NCI-H1092 (cell line): ENCODE data around the gene LPCAT1.
"Not testable (repeated sequence)": the region's sequence is repeated elsewhere in the genome, so short reads cannot be mapped to it uniquely, and the experiment has no call there.

Experiments
- DNase-seq: peaks from one replicate; lab custom pipeline; 2025; lab: John Stamatoyannopoulos, UW

LPCAT1 gene

DNA sequence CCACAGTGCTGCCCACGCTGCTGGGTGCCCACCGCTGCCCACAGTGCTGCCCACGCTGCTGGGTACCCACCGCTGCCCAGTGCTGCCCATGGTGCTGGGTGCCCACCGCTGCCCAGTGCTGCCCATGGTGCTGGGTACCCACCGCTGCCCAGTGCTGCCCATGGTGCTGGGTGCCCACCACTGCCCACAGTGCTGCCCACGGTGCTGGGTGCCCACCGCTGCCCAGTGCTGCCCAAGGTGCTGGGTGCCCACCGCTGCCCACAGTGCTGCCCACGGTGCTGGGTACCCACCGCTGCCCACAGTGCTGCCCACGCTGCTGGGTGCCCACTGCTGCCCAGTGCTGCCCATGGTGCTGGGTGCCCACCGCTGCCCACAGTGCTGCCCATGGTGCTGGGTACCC is 101.2 kb downstream of the LPCAT1 start:
- not testable (repeated sequence) for DNase-seq

DNA sequence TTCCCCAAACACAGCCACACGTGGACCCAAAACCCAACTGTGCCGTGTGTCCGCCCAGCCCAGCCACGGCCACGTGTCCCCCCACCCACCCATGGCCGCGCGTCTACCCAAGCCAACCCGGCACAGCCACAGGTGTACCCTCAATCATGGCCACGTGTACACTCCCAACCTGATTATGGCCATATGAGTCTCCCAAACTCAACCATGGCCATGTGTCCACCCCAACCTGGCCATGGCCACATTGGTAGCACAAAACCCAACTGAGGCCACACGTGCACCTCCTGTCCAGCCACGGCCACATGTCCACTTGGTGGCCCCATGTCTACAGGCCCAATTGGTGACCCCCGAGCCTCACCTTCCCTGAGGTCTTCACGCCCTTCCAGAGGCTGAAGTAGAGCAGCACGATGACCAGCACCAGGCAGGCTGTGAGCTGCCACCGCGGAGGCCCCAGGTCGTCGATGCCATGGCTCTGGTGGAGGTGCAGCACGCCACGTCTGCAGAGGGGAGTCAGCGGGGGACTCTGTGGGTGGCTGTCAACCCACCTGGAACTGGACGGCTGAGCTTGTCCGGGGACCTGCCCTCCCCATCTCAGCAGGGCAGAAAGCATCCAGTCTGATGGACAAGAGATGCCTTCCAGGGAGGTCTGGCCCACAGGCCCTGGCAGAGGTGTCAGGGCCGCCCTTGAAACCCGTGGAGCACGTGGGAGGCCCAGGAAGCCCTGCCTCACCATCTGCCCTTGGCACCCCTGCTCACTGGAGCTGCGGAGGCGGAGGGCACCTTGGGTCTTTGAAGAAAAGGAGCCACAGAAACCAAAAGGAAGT is 102.0 kb downstream of the LPCAT1 start:
- no peak for DNase-seq

DNA sequence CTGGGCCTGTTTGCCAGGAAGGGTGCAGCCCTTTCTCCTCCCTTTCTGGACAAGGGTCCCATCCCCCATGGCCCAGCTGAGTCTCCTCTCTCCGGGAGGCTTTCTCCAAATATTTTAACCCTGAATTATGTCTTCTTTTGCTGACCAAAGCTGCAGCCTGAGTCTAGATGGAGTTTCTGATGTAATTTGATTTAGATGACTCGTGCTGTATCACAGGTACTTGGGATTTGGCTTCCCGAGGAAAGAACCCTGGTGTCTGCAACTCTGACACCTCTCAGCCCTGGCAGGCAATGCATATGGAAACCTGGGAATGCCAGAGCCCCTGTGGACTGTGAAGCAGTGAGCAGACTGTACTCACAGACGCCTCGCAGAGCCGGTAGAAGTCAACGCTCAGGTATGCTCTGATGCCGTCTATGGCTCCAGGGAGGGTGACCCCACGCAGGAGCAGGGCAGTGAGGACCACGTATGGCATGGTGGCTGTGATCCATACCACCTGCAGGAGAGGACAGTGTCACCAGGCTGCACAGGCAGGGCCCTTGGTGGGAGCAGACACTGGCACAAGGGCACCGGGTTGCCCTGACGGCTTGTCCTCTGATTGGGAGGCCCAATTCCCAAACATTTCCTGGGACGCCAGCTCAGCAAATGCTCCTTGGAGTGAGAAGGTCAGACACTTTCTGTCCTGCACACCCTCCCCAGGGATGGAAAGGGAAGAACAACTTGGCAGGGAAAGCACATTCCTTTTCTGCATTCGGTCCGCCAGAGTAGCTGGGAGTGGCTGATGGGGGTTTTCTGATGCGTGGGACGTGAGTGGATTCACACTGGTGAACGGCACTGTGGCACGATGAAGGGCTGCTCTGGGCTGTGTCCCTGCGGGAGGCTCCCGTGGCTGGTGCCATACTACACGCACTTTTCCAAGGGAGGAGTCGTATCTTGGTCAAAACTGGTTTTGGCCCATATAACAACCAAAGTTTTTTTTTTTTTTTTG is 103.3 kb downstream of the LPCAT1 start:
- DNase-seq: no peak

DNA sequence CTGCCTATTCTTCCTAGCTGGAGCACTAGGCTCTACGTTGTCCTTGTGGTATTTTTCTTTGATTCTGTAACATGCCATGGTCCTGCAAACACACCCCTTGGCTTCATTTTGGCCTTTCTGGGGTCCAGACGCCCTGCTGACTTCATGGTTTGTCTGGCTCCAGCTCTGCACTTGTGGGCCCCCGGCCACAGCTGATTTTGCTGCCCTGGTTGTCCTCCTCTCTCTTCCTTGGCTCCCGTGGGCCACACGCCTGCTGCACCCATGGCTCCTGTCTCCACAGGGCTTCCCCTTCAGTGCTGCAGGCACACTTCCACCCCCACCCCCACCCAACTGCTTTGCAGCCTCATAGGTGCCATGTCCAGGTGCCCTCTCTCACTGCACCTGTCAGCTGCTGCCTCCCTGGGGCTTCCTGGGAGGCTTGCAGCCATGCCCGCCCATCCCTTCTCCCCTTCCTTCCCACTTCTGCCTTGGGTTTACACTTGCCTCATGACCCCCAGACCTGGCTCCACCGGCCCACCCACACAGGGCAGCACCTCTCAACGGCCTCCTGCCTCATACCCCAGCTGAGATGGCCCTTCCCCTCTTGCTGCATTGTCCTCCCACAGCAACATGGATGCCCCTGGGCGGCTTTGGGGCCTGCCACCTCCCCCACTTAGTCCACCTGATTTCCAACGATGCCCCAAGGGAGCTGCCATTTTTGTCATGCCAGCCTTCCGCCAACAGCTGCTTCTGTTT is 104.1 kb downstream of the LPCAT1 start:
- DNase-seq: no peak

DNA sequence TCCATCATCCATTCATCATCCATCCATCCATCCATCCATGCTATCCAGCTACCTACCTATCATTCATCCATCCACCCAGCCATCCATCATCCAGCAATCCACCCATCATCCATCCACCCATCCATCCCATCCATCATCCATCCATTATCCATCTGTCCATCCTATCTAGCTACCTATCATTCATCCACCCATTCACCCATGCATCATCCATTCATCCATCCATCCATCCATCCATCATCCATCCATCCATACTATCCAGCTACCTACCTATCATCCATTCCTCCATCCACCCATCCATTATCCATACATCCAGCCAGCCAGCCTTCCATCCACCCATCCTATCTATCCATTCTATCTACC is 104.9 kb downstream of the LPCAT1 start:
- no peak for DNase-seq

DNA sequence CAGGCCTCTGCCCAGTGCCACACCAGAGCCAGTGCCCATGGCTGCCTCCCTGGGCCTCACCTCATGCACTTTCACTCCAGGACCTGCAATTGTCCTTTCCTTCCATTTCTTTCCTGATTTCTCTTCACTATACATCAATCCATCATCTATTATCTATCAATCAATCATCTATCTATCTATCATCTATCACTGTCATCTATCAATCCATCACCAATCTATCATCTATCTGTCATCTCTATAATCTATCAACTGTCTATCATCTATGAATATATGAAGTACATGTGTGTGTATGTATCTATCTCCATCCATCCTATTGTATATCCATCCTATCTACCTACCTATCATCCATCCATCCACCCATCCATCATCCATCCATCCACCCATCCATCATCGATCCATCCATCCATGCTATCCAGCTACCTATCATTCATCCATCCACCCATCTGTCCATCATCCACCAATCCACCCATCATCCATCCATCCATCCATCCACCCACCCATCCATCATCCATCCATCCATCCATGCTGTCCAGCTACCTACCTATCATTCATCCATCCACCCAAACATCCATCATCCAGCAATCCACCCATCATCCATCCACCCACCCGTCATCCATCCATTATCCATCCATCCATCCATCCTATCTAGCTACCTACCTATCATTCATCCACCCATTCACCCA is 105.4 kb downstream of the LPCAT1 start:
- DNase-seq: no peak

DNA sequence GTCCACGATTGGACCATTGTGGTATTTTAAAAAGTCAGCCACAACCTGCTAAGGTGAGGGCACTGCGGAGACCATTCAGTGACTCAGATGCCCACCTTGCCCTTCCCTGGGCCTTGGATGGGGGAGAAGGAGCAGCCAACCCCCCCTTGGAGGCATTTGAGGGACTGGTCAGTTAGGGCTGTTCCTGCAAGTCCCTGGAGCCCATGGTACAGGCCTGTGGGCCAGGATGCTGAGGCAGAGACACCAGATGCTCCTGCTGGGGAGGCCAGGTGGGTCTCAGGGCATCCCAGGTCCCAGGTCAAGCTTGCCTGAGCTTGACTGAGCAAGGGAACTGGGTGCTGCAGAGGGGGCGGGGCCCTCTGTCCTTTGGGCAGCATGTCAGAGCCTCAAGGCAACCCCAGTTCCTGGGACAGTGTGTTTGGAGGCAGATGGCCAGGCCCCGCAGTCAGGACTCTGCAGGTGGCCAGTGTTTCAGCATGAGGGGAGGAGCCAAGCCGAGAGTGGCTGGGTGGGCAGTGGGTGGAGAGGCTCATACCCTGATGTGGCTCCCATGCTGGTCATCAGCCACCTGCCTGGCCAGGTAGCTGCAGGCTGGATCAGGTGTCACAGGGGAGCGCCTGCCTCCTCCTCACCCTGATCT is 106.1 kb downstream of the LPCAT1 start:
- DNase-seq: no peak

DNA sequence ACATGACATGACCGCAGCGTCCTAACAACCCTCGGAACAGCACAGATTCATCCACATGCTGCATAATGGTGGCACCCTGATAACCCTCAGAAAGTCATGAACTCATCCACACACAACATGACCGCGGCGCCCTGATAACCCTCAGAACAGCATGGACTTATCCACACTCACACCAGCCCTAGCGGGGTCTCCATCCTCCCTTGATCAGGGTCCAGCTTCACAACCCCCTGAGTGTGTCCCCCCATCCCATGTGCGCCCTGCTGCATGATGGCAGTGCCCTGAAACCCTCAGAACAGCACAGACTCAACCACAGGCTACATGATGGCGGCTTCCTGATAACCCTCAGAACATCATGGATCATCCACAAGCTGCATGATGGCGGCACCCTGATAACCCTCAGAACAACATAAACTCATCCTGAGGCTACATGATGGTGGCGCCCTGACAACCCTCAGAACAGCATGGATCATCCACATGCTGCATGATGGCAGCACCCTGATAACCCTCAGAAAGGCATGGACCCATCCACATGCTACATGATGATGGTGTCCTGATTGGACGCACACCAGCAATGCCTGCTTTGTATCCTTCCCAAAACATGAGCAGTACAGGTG is 106.8 kb downstream of the LPCAT1 start:
- no peak for DNase-seq

DNA sequence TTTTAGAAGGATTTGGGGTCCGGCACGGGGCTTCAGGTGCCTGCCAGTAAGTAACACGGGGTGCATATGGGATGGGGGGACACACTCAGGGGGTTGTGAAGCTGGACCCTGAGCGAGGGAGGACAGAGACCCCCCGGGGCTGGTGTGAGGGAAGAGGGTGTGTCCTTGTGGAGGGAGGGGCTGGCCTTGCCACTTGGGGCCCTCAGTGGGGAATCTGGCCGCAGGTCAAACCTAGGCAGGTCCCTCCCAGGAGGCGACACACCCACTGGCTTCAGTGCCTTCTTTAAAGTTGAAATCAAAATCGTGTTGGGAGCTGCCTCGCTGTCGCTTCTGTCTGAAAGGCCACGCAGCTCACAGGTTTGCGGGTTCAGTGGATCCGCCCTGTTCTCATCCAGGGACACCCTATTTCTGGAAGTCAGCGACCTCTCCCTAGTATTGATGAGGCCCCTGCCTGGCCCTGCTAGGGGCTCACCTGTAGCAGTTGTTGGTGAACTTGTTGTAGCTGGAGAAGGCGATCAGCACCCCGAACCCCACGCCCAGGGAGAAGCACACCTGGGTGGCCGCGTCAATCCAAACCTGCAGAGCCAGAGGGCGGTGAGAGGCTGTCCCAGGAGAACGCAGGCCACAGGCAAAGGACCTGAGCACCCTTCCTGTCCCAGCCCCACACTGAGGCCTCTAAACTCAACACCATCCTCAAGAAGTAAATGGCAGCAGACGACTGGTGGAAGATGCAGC is 108.0 kb downstream of the LPCAT1 start:
- DNase-seq: no peak

DNA sequence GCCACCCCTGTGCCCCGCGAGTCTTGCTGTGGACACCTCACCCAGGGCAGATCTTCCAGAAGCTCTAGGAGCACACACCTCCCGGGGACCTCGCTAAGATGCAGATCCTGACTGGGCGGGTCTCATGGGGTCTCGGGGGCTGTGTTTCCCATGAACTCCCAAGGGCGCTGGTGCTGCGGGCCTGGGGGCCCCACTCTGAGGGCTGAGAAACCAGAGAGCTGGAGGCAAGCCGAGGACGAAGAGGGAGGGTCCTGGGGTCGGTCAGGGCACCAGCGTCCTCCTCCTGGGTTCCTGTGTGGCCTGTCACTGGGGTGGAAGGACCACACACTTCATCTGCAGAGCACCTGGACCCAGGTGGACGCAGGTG is 108.7 kb downstream of the LPCAT1 start:
- no peak for DNase-seq

DNA sequence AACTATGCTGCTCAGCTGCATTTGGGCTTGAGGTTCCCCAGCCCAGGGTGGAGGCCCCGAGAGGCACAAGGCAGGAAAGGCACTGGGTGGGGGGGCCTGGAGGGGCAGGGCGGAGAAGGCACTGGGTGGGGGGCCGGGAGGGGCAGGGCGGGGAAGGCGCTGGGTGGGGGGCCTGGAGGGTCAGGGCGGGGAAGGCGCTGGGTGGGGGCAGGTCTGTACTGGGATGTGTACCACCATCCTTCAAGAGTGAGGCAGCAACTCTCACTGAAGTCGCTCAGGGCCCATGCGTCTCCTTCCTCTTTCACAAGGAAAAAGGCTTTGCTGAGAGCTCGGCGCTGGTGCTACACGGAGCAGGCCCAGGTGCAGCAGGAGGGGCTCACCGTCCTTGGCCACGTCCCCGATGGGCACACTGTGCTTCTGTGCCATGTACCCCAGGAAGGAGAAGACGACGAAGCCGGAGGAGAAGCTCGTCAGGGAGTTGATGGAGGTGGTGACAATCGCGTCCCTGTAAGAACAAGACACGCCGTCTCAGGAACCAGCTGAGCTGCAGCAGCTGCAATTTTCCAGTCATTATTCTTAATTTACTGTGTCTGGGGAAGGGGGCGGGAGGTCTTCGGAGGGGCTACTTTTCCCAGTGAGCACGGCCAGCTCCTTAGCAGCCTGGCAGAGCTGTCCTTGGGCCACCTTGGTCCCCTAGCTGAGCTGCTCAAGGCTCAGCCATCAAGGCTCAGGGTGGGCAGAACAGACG is 109.3 kb downstream of the LPCAT1 start:
- no peak for DNase-seq

DNA sequence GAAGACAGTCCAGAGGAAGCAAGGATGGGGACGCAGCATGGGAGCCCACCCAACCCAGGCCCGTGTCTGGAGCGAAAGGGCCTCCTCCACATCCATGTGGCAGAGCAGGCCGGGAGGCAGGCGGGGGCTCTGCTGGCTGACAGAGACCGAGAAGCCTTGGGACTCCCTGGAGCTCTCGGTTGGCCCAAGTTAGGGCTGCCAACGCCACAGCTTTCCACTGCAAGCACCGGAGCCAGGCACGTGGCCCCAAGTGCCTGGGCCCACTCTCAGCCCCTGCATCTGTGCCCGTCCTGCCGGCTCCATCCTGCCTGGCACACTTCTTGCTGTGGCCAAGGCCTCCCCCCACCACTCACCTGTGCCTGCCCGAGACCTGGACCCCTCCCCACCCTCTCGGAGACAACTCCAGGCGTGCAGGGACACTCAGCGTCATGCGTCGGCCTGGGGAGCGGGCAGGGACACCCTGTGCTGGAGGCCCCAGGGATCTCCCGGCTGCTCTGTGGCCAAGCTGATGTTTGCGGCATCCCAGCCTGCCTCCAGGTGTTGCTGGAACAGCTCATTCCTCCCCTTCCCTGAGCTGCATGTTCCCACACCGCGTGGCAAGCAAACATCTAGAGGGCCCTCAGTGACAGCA is 110.0 kb downstream of the LPCAT1 start:
- no peak for DNase-seq

DNA sequence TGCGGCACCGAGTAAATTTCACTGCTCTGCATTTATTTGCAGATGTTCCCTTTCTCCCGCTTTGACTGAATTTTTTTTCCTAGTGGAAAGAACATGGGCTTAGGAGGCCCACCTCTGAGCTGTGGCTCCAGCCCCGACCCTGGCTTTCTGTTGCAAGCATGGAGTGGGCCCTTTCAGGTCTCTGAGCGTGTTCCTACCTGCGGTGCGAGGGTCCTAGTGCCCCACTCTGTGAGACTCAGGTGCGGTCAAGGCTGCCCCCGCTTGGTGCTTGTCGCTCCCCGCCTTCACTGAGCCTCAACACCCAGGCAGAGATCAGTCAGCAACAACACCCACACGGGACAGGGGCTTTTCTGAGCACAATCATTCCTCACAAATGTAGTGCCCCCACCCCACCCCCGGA is 110.5 kb downstream of the LPCAT1 start:
- no peak for DNase-seq

DNA sequence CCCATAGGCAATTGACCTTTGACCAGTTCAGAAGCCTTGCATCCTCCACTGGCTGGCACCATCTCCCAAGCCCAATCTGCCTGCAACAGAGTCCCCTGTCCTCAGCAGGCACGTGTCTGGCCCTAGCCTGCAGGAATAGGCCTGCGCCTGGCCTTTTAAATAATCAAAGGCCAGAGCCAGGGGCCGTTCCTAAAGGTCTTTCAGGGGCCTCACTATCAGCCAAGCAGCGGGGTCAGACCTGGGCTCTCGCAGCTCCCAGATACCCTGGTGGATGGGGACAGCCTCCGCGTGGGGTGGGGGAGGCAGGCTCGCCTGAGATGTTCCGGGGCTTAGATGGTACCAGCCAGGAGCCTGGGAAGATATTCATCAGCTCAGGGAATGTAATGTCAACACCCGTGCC is 111.1 kb downstream of the LPCAT1 start:
- no peak for DNase-seq

DNA sequence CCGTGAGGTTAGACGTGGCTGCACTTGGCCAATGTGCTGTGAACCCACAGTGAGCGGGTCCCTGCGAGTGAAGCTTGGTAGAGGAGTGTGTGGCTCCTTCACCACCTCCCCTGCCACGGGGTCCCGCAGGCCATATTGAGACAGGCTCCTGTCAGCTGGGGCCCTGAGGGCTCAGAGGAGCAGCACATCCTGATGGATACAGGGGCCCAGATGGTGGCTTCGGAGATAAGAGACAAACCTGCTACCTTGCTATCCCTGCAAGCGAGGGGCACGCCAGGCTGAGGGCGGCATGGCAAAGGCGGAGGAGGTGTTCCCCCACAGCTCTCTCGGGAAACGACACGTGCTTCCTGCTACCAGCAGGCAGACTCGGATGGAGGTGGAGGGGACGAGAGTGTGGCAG is 111.6 kb downstream of the LPCAT1 start:
- no peak for DNase-seq
